A549 (cell line): ENCODE measurements around the gene SRPX2.

ENCODE experiments used
- BHLHE40 ChIP-seq: IDR thresholded peaks from 2 replicates; pipeline ENCODE4 v1.6.1; 2012; ENCODE audit warnings: low read depth, low read length, inconsistent platforms
- CTCF ChIP-seq: fragments of >200 bp; sonication (Bioruptor Twin); formaldehyde crosslinking; IDR thresholded peaks from 3 replicates; pipeline ENCODE4 v1.5.1; 2016
- MAZ ChIP-seq: fragments of 150-350 bp; IDR thresholded peaks from 2 replicates; pipeline ENCODE4 v1.6.1; 2014; ENCODE audit warnings: antibody characterized with exemption, low read depth, low read length, borderline replicate concordance

GRCh38 chrX:100685997-100686305, 42.0 kb downstream of the SRPX2 start:
- no peak for TF ChIP-seq BHLHE40
- TF ChIP-seq CTCF: no peak
- TF ChIP-seq MAZ: no peak
